Thyroid gland (tissue), 4 donors: Measurements from ENCODE around the gene IFNA21. TPM values are rescaled to one million over a fixed set of nuclear protein-coding genes. Genes with fewer than 3 reads are reported as not detected.
"Not testable (repeated sequence)": the region's sequence is repeated elsewhere in the genome, so short reads cannot be mapped to it uniquely, and the experiment has no call there.

Experiments used
- DNase-seq, 2 donors: peaks; one replicate each; pipeline ENCODE4 v3.0.0-alpha.2; 2019
- H3K27ac ChIP-seq, 3 donors: fragments of 200-600 bp; sonication (generic); 1 replicate in 2 of 3; 2 replicates in 1 of 3; pipeline ENCODE4 v1.5.1; 2016 to 2019; ENCODE audit warnings: mild to moderate bottlenecking in 1 of 3, moderate library complexity in 1 of 3
- H3K27me3 ChIP-seq: fragments of 200-600 bp; sonication (generic); one replicate; pipeline ENCODE4 v1.5.1; 2019
- H3K36me3 ChIP-seq, 2 donors: fragments of 200-600 bp; sonication (generic); one replicate each; pipeline ENCODE4 v1.5.1; 2016 to 2019
- H3K4me1 ChIP-seq, 2 donors: fragments of 200-600 bp; sonication (generic); one replicate each; pipeline ENCODE4 v1.5.1; 2017 to 2019
- H3K4me3 ChIP-seq, 3 donors: fragments of 200-600 bp; sonication (generic); replicated peaks in 1 of 3; 1 replicate in 2 of 3; 2 replicates in 1 of 3; pipeline ENCODE4 v1.5.1; 2016; ENCODE audit warnings: mild to moderate bottlenecking in 1 of 3
- H3K9me3 ChIP-seq: fragments of 200-600 bp; sonication (generic); one replicate; pipeline ENCODE4 v1.5.1; 2017
- POLR2A ChIP-seq, 2 donors: fragments of 450-650 bp; IDR thresholded peaks; one replicate each; pipeline ENCODE4 v1.6.1; 2017; ENCODE audit warnings: antibody characterized with exemption in 2 of 2, mild to moderate bottlenecking in 2 of 2, moderate library complexity in 1 of 2
- WGBS, 2 donors: methylation state at CpG; one replicate each; pipeline ENCODE4 v1.1.5; 2017; 5-methylcytosine and 5-hydroxymethylcytosine counted together
- intact Hi-C: fragments of 100-400 bp; cut with DNase I; formaldehyde crosslinking; loops from one replicate; pipeline ENCODE4 v1.15.1; 2023
- total RNA-seq, 4 donors: library from RNA; depleted of rRNA; stranded (reverse); fragments of >200 nt; gene quantifications; one replicate each; pipeline ENCODE4 v1.2.3, GENCODE V29; 2016
- TF ChIP-seq, protein P1 (sequence below), 6 experiments: fragments of 200-600 bp in 3 of 6; fragments of 450-650 bp in 3 of 6; sonication (generic) in 3 of 6; IDR thresholded peaks; one replicate each; pipeline ENCODE4 v1.5.1; 2016 to 2019; ENCODE audit warnings: antibody characterized with exemption in 6 of 6, mild to moderate bottlenecking in 2 of 6, inconsistent platforms in 1 of 6, moderate library complexity in 1 of 6

IFNA21 gene
- not detected for total RNA-seq

DNA sequence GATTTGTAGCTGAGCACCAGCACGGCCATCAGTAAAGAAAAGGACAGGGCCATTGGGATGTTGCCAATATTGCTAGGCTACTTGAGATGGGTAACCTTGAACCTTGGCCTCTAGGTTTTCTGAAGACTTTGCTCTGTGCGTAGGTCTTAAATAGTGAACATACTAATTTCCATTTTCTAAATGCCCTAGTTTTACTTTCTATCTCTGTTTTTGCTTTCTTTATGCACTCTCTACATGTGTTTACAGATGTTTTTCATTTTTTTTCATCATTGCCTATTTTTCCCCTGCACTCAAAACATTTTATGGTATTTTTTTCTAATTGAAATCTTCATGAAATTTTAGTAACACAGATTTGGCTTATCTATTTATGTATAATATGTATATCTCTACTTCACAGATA, at the start of gene IFNA21:
Gene IFNA21 (minus strand): TSS at position 101 of the 400 bp plus-strand sequence. CDS start 48 bp downstream, at position 53.
- H3K27ac ChIP-seq, H3K36me3 ChIP-seq, H3K4me1 ChIP-seq, H3K9me3 ChIP-seq, H3K4me3 ChIP-seq, H3K27me3 ChIP-seq, DNase-seq, intact Hi-C loops: not testable (repeated sequence)
- WGBS, 2 donors = 98 to 99% methylated on average over 2 of the region's 2 CpGs

DNA sequence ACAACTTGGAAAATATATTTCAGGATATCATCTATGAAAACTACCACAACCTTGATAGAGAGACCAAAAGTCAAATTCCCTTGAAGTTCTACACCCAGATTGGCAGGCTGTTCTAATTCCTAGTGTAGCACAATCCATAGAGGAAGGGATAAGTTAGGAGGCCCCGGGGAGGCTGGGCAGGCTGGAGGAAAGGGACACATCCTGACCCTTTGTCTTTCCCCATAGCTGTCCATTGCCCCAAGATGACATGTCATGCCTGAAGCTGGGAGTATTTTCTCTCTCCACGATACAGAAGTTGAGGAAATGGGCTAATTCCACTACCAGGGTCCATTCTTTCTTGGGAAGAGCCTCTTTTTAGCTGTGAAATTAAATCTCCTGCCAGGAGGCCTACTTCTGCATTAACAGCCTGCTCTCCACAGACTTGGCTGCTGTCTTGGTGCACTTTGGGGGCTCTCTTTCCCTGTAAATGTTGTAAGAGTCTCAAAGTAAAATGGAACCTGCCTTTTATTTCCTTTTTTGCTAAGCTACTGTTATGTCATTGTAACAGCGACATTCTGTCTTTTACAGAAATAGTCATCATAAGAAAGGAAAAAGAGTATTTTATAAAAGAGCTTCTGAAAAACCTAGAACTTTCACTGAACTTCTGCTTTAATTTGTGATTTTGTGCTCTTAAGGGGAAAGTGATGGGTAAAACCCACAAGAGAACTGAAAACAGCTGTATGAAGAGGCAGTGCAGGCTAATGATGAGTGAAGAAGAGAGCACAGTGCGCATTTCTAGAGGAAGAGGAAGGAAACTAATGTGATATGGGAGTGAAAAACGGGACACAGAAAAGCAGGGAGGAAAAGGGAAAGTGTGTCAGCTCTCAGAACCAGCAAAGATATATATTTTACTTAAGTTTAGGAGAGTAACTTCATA, 47.2 kb upstream of the IFNA21 start:
- TF ChIP-seq, protein P1, sequence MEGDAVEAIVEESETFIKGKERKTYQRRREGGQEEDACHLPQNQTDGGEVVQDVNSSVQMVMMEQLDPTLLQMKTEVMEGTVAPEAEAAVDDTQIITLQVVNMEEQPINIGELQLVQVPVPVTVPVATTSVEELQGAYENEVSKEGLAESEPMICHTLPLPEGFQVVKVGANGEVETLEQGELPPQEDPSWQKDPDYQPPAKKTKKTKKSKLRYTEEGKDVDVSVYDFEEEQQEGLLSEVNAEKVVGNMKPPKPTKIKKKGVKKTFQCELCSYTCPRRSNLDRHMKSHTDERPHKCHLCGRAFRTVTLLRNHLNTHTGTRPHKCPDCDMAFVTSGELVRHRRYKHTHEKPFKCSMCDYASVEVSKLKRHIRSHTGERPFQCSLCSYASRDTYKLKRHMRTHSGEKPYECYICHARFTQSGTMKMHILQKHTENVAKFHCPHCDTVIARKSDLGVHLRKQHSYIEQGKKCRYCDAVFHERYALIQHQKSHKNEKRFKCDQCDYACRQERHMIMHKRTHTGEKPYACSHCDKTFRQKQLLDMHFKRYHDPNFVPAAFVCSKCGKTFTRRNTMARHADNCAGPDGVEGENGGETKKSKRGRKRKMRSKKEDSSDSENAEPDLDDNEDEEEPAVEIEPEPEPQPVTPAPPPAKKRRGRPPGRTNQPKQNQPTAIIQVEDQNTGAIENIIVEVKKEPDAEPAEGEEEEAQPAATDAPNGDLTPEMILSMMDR (IDR thresholded peaks at IDR 0.05) = peak in 1 of 6 experiments; percentile 35
- H3K4me3 ChIP-seq, H3K4me1 ChIP-seq, H3K9me3 ChIP-seq, H3K36me3 ChIP-seq, intact Hi-C loops, H3K27me3 ChIP-seq, H3K27ac ChIP-seq, DNase-seq: not testable (repeated sequence)
- WGBS, 2 donors = 56 to 57% methylated on average over 5 of the region's 5 CpGs

DNA sequence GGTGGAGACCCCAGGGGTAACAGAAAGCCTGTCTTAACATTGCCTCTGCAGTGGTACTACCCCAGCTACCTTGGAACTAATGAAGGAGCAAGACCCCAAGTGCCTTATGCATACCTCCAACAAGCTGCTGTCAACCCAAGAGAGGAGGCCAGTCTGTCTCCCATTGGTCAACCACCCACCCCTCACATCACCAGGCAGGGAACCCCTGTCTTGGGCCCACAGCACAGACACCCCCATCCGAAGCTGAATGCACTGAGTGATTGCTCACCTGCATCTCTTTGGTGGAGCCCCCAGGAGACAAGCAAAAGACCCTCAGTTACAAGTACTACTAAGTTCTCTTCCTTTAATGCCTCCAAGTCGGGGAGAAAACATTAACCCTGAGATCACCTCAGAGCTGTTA, 45.7 kb upstream of the IFNA21 start:
- H3K4me1 ChIP-seq, H3K4me3 ChIP-seq, H3K9me3 ChIP-seq, intact Hi-C loops, H3K36me3 ChIP-seq, H3K27me3 ChIP-seq, DNase-seq, H3K27ac ChIP-seq: not testable (repeated sequence)
- WGBS, 2 donors = 73 to 88% methylated on average over 2 of the region's 2 CpGs

DNA sequence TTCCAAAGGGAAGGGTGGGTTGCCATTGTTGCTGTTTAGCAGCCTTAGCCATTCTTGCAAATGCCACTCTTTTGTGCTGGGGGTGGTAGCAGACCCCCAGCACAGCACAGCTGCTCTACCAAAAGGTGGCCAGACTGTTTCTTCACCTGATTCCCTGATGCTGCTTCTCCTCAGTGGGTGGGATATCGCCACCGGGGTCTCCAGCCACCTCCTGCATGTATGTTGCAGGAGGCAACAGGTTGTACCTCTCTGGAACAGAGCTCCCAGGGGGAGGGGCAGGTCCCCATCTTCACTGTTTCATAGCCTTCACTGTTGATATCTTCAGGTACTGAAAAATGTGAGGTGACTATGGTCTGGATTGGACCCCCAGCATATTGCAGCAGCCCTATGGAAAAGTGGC, 44.3 kb upstream of the IFNA21 start:
- intact Hi-C loops, H3K27ac ChIP-seq, H3K4me3 ChIP-seq, H3K27me3 ChIP-seq, DNase-seq, H3K4me1 ChIP-seq, H3K36me3 ChIP-seq, H3K9me3 ChIP-seq: not testable (repeated sequence)
- WGBS, 2 donors = 100% methylated on average over 1 to 2 of the region's 2 CpGs

DNA sequence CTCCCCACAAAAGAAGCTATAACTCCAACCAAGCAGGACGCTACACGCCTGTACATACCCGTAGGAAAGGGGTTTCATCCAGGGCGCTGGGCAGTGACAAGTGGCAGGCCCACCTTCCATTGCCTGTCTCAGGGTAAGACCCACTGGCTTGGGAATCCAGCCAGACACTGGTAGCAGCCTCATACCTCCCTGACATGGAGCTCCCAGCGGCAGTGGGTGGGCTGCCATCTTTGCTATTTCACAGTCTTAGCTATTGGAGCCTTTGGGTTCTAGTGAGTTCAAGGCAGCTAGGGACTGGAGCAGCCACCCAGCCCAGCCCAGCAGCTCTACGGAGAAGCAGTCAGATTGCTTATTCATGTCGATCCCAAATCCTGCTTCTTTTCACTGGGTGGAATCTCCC, 43.9 kb upstream of the IFNA21 start:
- no peaks in the 10 kb centered on the region for H3K4me1 ChIP-seq
- H3K9me3 ChIP-seq = no peaks in the 10 kb centered on the region
- no peak overlapping the region for H3K27ac ChIP-seq
- WGBS, 2 donors = 93 to 95% methylated on average over 6 of the region's 7 CpGs
- intact Hi-C loops = no loop called here
- H3K4me3 ChIP-seq = no peak overlapping the region
- no peak for TF ChIP-seq POLR2A (IDR thresholded peaks at IDR 0.05)
- TF ChIP-seq, protein P1 (IDR thresholded peaks at IDR 0.05) = no peak
- H3K27me3 ChIP-seq = no peaks in the 10 kb centered on the region
- H3K36me3 ChIP-seq = no peaks in the 10 kb centered on the region
- no peak for DNase-seq

DNA sequence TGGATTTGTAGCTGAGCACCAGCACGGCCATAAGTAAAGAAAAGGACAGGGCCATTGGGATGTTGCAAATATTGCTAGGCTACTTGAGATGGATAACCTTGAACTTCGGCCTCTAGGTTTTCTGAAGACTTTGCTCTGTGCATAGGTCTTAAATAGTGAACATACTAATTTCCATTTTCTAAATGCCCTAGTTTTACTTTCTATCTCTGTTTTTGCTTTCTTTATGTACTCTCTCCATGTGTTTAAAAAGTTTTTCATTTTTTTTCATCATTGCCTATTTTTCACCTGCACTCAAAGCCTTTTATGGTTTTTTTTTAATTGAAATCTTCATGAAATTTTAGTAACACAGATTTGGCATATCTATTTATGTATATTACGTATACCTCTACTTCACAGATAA, 40.6 kb upstream of the IFNA21 start, which contains the start of gene IFNA10:
Gene IFNA10 (minus strand): TSS at position 101 of the 400 bp plus-strand sequence. CDS start 46 bp downstream, at position 55.
- H3K9me3 ChIP-seq, H3K27me3 ChIP-seq, H3K27ac ChIP-seq, H3K36me3 ChIP-seq, intact Hi-C loops, DNase-seq, H3K4me1 ChIP-seq, H3K4me3 ChIP-seq: not testable (repeated sequence)
- WGBS, 2 donors = 93 to 96% methylated on average over 3 of the region's 3 CpGs

DNA sequence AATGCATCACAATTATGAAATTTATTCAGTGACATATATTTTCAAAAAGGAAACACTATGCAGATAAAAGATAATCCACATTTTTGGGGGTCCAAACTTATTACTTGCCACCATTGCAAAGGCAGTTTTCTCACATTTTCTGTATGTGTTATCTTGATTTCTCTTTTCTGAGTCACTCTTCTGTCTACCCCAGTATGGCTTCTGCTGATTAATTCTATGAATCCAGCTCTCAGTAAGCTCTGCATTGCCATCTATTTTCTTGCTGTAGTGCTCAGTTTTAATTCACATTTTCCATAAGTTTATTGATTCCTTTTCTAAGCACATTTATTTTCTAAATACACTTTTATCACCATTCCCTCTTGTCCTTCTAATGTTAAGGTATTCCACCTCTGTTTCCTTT, 38.7 kb upstream of the IFNA21 start:
- Histone ChIP-seq H3K4me3 (no peak overlapping the region), H3K4me1 (no peaks in the 10 kb centered on the region), H3K27ac (no peak overlapping the region), H3K9me3 (no peaks in the 10 kb centered on the region), H3K36me3 (no peaks in the 10 kb centered on the region), H3K27me3 (no peaks in the 10 kb centered on the region)
- no peak for DNase-seq
- TF ChIP-seq, protein P1 (IDR thresholded peaks at IDR 0.05) = no peak
- no peak for TF ChIP-seq POLR2A (IDR thresholded peaks at IDR 0.05)
- intact Hi-C loops = no loop called here

DNA sequence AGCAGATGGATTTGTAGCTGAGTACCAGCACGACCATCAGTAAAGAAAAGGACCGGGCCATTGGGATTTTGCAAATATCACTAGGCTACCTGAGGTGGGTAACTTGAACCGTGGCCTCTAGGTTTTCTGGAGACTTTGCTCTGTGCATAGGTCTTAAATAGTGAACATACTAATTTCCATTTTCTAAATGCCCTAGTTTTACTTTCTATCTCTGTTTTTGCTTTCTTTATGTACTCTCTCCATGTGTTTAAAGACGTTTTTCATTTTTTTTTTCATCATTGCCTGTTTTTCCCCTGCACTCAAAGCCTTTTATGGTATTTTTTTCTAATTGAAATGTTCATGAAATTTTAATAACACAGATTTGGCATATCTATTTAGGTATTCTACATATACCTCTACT, 35.6 kb upstream of the IFNA21 start, which contains the start of gene IFNA7:
Gene IFNA7 (minus strand): TSS at position 101 of the 400 bp plus-strand sequence. CDS start 40 bp downstream, at position 61.
- 77 to 80% methylated on average over 4 of the region's 4 CpGs for WGBS, 2 donors
- H3K27me3 ChIP-seq, H3K9me3 ChIP-seq, H3K4me3 ChIP-seq, intact Hi-C loops, H3K4me1 ChIP-seq, DNase-seq, H3K27ac ChIP-seq, H3K36me3 ChIP-seq: not testable (repeated sequence)
